Neural progenitor cell (in vitro differentiated cells): ENCODE results near the gene NKAIN4. TPM values are rescaled to one million over a fixed set of nuclear protein-coding genes. Genes with fewer than 3 reads are reported as not detected.

Experiments
- DNase-seq: peaks from one replicate; pipeline ENCODE4 v3.0.0-alpha.2; 2016; ENCODE audit warnings: low spot score
- H2AFZ ChIP-seq: fragments of 200-600 bp; sonication (generic); replicated peaks from 2 replicates; pipeline ENCODE4 v1.6.1; 2016; ENCODE audit warnings: antibody characterized with exemption
- H3F3A ChIP-seq: fragments of 200-600 bp; sonication (generic); 2 replicates; pipeline ENCODE4 v1.6.1; 2016; ENCODE audit warnings: antibody characterized with exemption, low read depth
- H3K27ac ChIP-seq: fragments of 200-600 bp; sonication (generic); 2 replicates; pipeline ENCODE4 v1.5.1; 2016; ENCODE audit warnings: mild to moderate bottlenecking
- H3K27me3 ChIP-seq: fragments of 200-600 bp; sonication (generic); 2 replicates; pipeline ENCODE4 v1.6.1; 2016; ENCODE audit warnings: mild to moderate bottlenecking, moderate library complexity
- H3K36me3 ChIP-seq: fragments of 200-600 bp; sonication (generic); 2 replicates; pipeline ENCODE4 v1.5.1; 2016
- H3K4me1 ChIP-seq: fragments of 200-600 bp; sonication (generic); 2 replicates; pipeline ENCODE4 v1.6.1; 2016; ENCODE audit warnings: mixed run types
- H3K4me2 ChIP-seq: fragments of 200-600 bp; sonication (generic); 2 replicates; pipeline ENCODE4 v1.6.1; 2016
- H3K4me3 ChIP-seq: fragments of 200-600 bp; sonication (generic); 2 replicates; pipeline ENCODE4 v1.5.1; 2016
- H3K79me2 ChIP-seq: fragments of 200-600 bp; sonication (generic); 2 replicates; pipeline ENCODE4 v1.6.1; 2016; ENCODE audit warnings: low read depth
- H3K9ac ChIP-seq: fragments of 200-600 bp; sonication (generic); 2 replicates; pipeline ENCODE4 v1.6.1; 2016
- H3K9me3 ChIP-seq: fragments of 200-600 bp; sonication (generic); 2 replicates; pipeline ENCODE4 v1.5.1; 2016; ENCODE audit warnings: low read depth
- H4K20me1 ChIP-seq: fragments of 200-600 bp; sonication (generic); 2 replicates; pipeline ENCODE4 v1.6.1; 2016; ENCODE audit warnings: low read depth
- H3K27ac Mint-ChIP-seq: 3 replicates; pipeline ENCODE4 v1.8.0; 2021; ENCODE audit warnings: mixed read lengths
- H3K27me3 Mint-ChIP-seq: 2 replicates; pipeline ENCODE4 v1.8.0; 2022; ENCODE audit warnings: low read depth, mild to moderate bottlenecking, inconsistent platforms, moderate library complexity, mixed read lengths; ENCODE audit not compliant: insufficient read depth
- H3K36me3 Mint-ChIP-seq: 3 replicates; pipeline ENCODE4 v1.8.0; 2021; ENCODE audit warnings: mixed read lengths
- H3K4me1 Mint-ChIP-seq: 3 replicates; pipeline ENCODE4 v1.8.0; 2021; ENCODE audit warnings: mixed read lengths
- H3K4me3 Mint-ChIP-seq: 3 replicates; pipeline ENCODE4 v1.8.0; 2021; ENCODE audit warnings: mild to moderate bottlenecking, moderate library complexity, mixed read lengths
- H3K9me3 Mint-ChIP-seq: 3 replicates; pipeline ENCODE4 v1.8.0; 2020; ENCODE audit warnings: mixed read lengths
- EZH2 ChIP-seq: fragments of 200-600 bp; sonication (generic); IDR thresholded peaks from 2 replicates; pipeline ENCODE4 v1.6.1; 2017; ENCODE audit warnings: antibody characterized with exemption, mild to moderate bottlenecking, moderate library complexity
- EZH2phosphoT487 ChIP-seq: fragments of 200-600 bp; sonication (generic); IDR thresholded peaks from 2 replicates; pipeline ENCODE4 v1.6.1; 2017; ENCODE audit warnings: antibody characterized with exemption
- total RNA-seq: library from RNA; depleted of rRNA; stranded (reverse); fragments of >200 nt; gene quantifications from 2 replicates; pipeline ENCODE4 v1.2.3, GENCODE V29; 2015; ENCODE audit warnings: low replicate concordance
- TF ChIP-seq, protein P1 (sequence below): fragments of 200-600 bp; sonication (generic); IDR thresholded peaks from 2 replicates; pipeline ENCODE4 v1.5.1; 2017; ENCODE audit warnings: antibody characterized with exemption, mild to moderate bottlenecking

Gene NKAIN4
- total RNA-seq, 1 donor from 2014 or later: 9.7 TPM

DNA sequence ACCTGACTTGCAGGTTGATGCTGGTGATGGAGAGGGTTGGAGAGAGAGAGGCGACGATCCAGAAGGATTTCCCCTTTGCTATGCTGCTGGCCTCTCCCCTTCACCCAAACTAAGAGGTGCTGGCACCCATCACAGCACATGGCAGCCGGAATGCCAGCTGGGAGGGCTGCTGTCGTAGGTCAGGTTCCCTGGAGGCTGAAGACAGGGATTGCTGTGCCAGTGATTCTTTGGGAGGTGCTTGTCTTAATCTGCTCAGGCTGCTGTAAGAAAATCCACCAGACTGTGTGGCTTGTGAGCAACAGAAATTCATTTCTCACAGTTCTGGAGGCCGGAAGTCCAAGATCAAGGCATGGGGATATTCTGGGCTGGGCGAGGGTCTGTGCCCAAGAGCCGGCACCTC is 14.0 kb upstream of the NKAIN4 start:
- peaks cover 12% of the 10 kb centered on the region for H3K27me3 Mint-ChIP-seq
- no peak for DNase-seq
- peaks cover 7% of the 10 kb centered on the region for H3K36me3 Mint-ChIP-seq
- TF ChIP-seq EZH2 (no peak), EZH2phosphoT487 (no peak)
- no peak overlapping the region for H3K9ac ChIP-seq
- H3K79me2 ChIP-seq: peaks cover 9% of the 10 kb centered on the region
- H3K9me3 Mint-ChIP-seq: no peaks in the 10 kb centered on the region
- peaks cover 7% of the 10 kb centered on the region for H4K20me1 ChIP-seq
- peaks cover 3% of the 10 kb centered on the region for H3K4me1 ChIP-seq
- H3K36me3 ChIP-seq: no peaks in the 10 kb centered on the region
- no peaks in the 10 kb centered on the region for H3F3A ChIP-seq
- H3K27me3 ChIP-seq: no peaks in the 10 kb centered on the region
- no peaks in the 10 kb centered on the region for H3K9me3 ChIP-seq
- no peak overlapping the region for H3K27ac ChIP-seq
- no peak overlapping the region for H3K4me2 ChIP-seq
- peak overlapping the region; percentile 86 for H3K27ac Mint-ChIP-seq
- H3K4me3 Mint-ChIP-seq: no peak overlapping the region
- no peak overlapping the region for H3K4me3 ChIP-seq
- peaks cover 51% of the 10 kb centered on the region for H3K4me1 Mint-ChIP-seq
- H2AFZ ChIP-seq: no peak overlapping the region

DNA sequence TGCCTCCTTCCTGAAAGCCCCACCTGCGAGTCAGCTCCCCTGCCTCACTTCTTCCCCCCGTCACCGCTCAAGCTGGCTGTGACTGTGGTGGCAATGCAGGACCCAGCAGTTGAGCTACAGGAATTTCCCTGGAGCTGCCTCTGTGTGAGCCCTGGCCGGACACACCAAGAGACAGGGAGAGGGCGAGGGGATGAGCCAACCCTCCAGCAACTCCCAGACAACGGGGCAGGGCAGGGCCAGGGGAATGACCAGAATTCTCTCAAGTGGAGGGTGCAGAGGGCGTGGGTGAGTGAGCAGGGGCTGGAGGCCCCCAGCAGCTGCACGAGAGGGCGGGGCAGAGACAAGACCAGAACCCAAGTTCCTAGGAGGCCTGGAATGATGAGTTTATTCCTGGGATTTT is 13.4 kb upstream of the NKAIN4 start:
- Mint-ChIP-seq H3K27ac (peak overlapping the region; percentile 86), H3K27me3 (peaks cover 15% of the 10 kb centered on the region), H3K9me3 (no peaks in the 10 kb centered on the region), H3K4me3 (no peak overlapping the region), H3K4me1 (peaks cover 55% of the 10 kb centered on the region), H3K36me3 (peaks cover 7% of the 10 kb centered on the region)
- Histone ChIP-seq H3K27ac (no peak overlapping the region), H3K79me2 (peaks cover 4% of the 10 kb centered on the region), H3K9ac (no peak overlapping the region), H3F3A (no peaks in the 10 kb centered on the region), H3K9me3 (no peaks in the 10 kb centered on the region), H3K27me3 (no peaks in the 10 kb centered on the region), H3K4me3 (no peak overlapping the region), H3K36me3 (no peaks in the 10 kb centered on the region), H2AFZ (no peak overlapping the region), H3K4me1 (peaks cover 3% of the 10 kb centered on the region), H3K4me2 (no peak overlapping the region), H4K20me1 (peaks cover 3% of the 10 kb centered on the region)
- no peak for TF ChIP-seq EZH2phosphoT487
- TF ChIP-seq EZH2: no peak
- TF ChIP-seq, protein P1, sequence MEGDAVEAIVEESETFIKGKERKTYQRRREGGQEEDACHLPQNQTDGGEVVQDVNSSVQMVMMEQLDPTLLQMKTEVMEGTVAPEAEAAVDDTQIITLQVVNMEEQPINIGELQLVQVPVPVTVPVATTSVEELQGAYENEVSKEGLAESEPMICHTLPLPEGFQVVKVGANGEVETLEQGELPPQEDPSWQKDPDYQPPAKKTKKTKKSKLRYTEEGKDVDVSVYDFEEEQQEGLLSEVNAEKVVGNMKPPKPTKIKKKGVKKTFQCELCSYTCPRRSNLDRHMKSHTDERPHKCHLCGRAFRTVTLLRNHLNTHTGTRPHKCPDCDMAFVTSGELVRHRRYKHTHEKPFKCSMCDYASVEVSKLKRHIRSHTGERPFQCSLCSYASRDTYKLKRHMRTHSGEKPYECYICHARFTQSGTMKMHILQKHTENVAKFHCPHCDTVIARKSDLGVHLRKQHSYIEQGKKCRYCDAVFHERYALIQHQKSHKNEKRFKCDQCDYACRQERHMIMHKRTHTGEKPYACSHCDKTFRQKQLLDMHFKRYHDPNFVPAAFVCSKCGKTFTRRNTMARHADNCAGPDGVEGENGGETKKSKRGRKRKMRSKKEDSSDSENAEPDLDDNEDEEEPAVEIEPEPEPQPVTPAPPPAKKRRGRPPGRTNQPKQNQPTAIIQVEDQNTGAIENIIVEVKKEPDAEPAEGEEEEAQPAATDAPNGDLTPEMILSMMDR: no peak
- DNase-seq: no peak

DNA sequence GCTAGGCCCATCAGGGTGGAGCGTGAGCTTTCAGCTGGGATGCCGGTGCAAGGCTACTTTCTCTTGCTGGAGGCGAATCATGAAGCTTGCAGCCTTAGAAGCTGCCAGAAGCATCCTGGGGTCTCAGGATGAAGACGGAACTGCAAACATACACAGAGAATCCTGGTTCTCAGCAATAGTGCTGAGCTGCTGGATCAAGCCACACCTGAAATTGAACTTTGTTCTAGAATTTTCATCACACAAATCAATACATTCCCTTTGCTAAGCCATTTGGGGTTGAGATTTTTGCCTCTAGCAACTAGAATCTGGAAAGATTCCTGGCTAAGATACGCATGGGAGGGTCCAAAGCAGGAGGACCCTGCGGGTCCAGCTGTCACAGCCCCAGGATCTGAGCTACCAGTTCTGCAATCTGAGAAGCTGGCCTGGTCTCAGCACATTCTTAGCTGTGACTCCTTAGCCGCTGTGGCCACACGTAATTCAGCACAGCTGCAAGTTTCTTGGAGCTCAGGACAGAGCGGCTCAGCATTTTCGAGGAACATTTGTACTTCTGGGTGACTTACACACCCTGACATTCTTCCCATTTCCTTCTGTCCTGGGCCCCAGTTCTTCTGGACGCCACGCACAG is 11.7 kb upstream of the NKAIN4 start:
- peaks cover 13% of the 10 kb centered on the region for H3K4me1 ChIP-seq

DNA sequence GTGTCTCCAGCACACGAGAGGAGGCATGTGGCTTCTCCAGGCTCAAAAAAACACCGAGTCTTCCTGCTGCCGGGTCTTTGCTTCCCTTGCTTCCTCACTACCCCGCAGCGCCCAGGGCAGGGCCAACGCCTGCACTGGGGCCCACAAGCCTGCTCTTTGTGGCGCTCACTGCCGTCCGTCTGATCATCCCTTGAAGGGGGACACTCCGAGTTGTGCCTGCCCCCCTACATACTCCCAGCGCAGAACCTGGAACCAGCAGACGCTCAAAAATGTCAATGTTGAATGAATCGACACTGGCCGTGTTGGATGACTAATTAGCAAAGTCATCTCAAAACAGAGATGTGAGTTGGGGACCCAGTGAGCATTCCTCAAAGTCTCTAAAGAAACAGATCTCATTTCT is 10.3 kb upstream of the NKAIN4 start:
- DNase-seq: no peak
- H3K9me3 Mint-ChIP-seq: no peaks in the 10 kb centered on the region
- H2AFZ ChIP-seq: no peak overlapping the region
- H3F3A ChIP-seq: peaks cover 13% of the 10 kb centered on the region
- H3K27me3 Mint-ChIP-seq: peaks cover 16% of the 10 kb centered on the region
- no peaks in the 10 kb centered on the region for H4K20me1 ChIP-seq
- H3K9ac ChIP-seq: no peak overlapping the region
- H3K9me3 ChIP-seq: no peaks in the 10 kb centered on the region
- H3K27ac ChIP-seq: no peak overlapping the region
- H3K36me3 Mint-ChIP-seq: no peaks in the 10 kb centered on the region
- no peaks in the 10 kb centered on the region for H3K36me3 ChIP-seq
- H3K4me1 ChIP-seq: peaks cover 22% of the 10 kb centered on the region
- H3K4me3 ChIP-seq: no peak overlapping the region
- TF ChIP-seq, protein P1: no peak
- TF ChIP-seq EZH2 (no peak), EZH2phosphoT487 (no peak)
- H3K4me3 Mint-ChIP-seq: peak overlapping the region; percentile 71
- no peaks in the 10 kb centered on the region for H3K27me3 ChIP-seq
- peak overlapping the region; percentile 95 for H3K27ac Mint-ChIP-seq
- H3K79me2 ChIP-seq: no peaks in the 10 kb centered on the region
- peaks cover 73% of the 10 kb centered on the region for H3K4me1 Mint-ChIP-seq
- H3K4me2 ChIP-seq: no peak overlapping the region

More for the DNA sequence above, 11.7 kb upstream of the NKAIN4 start:
- no peak overlapping the region for H3K27ac ChIP-seq
- no peak overlapping the region for H3K27ac Mint-ChIP-seq
- H3K27me3 Mint-ChIP-seq: peaks cover 13% of the 10 kb centered on the region
- H3K4me3 ChIP-seq: no peak overlapping the region
- no peak for DNase-seq
- no peaks in the 10 kb centered on the region for H3K36me3 ChIP-seq
- H3K27me3 ChIP-seq: no peaks in the 10 kb centered on the region
- H3K9ac ChIP-seq: no peak overlapping the region
- H3K4me1 Mint-ChIP-seq: peaks cover 65% of the 10 kb centered on the region
- H3K4me3 Mint-ChIP-seq: no peak overlapping the region
- peaks cover 4% of the 10 kb centered on the region for H3K36me3 Mint-ChIP-seq
- TF ChIP-seq, protein P1: no peak
- TF ChIP-seq EZH2 (no peak), EZH2phosphoT487 (no peak)
- H3K79me2 ChIP-seq: no peaks in the 10 kb centered on the region
- H3K4me2 ChIP-seq: no peak overlapping the region
- H3K9me3 ChIP-seq: no peaks in the 10 kb centered on the region
- no peaks in the 10 kb centered on the region for H3K9me3 Mint-ChIP-seq
- H3F3A ChIP-seq: peaks cover 9% of the 10 kb centered on the region
- H2AFZ ChIP-seq: no peak overlapping the region
- H4K20me1 ChIP-seq: no peaks in the 10 kb centered on the region
